Small intestine (tissue), 16 donors: ENCODE results near the gene TMEM260. TPM values are rescaled to one million over a fixed set of nuclear protein-coding genes. Genes with fewer than 3 reads are reported as not detected.

Experiments
- DNase-seq, 2 donors: peaks; one replicate each; pipeline versions ENCODE4 v3.0.0 to v3.0.0-alpha.2; 2013
- FAIRE-seq: peaks from 2 replicates; lab custom pipeline; 2012; peaks lifted over from hg19 to GRCh38; lab: Jason Lieb, UNC
- H3K27ac ChIP-seq, 3 donors: one replicate each; pipeline ENCODE4 v1.5.1; 2013; ENCODE audit warnings: low read length in 2 of 3, mild to moderate bottlenecking in 2 of 3, control low read depth in 1 of 3, inconsistent platforms in 1 of 3, low read depth in 1 of 3, moderate library complexity in 1 of 3
- H3K27me3 ChIP-seq, 3 donors: one replicate each; pipeline ENCODE4 v1.6.1; 2013; ENCODE audit warnings: low read length in 3 of 3, inconsistent platforms in 1 of 3; ENCODE audit not compliant: control insufficient read depth in 3 of 3, insufficient read depth in 3 of 3
- H3K36me3 ChIP-seq, 3 donors: one replicate each; pipeline ENCODE4 v1.6.1; 2013; ENCODE audit warnings: low read length in 3 of 3, inconsistent platforms in 1 of 3, low read depth in 1 of 3, mild to moderate bottlenecking in 1 of 3, moderate library complexity in 1 of 3; ENCODE audit not compliant: control insufficient read depth in 3 of 3, insufficient read depth in 2 of 3
- H3K4me1 ChIP-seq, 3 donors: one replicate each; pipeline ENCODE4 v1.6.1; 2013; ENCODE audit warnings: low read length in 2 of 3, inconsistent platforms in 1 of 3, low read depth in 1 of 3, mild to moderate bottlenecking in 1 of 3, moderate library complexity in 1 of 3; ENCODE audit not compliant: control insufficient read depth in 3 of 3, insufficient read depth in 2 of 3
- H3K4me3 ChIP-seq, 3 donors: one replicate each; pipeline ENCODE4 v1.5.1; 2013; ENCODE audit warnings: low read length in 3 of 3, control low read depth in 1 of 3, inconsistent platforms in 1 of 3, low read depth in 1 of 3, mild to moderate bottlenecking in 1 of 3, moderate library complexity in 1 of 3
- H3K9me3 ChIP-seq, 2 donors: one replicate each; pipeline ENCODE4 v1.6.1; 2013; ENCODE audit warnings: low read depth in 1 of 2, low read length in 1 of 2; ENCODE audit not compliant: control insufficient read depth in 2 of 2, insufficient read depth in 1 of 2
- WGBS, 3 donors: extraction: QIAGEN DNeasy Blood & Tissue Kit; methylation state at CpG; one replicate each; pipeline ENCODE4 v1.1.7; 2013; 5-methylcytosine and 5-hydroxymethylcytosine counted together
- long read RNA-seq, 10 donors: transcript quantifications; one replicate each; lab custom pipeline, GENCODE V29; 2026
- polyA plus RNA-seq, 4 donors: library from polyadenylated mRNA; stranded (reverse) in 3 of 4; unstranded in 1 of 4; fragments of 200-250 nt in 3 of 4; fragments of 120-200 nt in 1 of 4; gene quantifications; one replicate each; pipeline versions ENCODE4 v1.2.1 to v1.2.3, GENCODE V29; 2013
- donor health status: healthy with polysubstance abuse.
- donor health status: control.
- donor health status: control.
- donor health status: Bipolar disorder and iron deficiency.
- donor health status: healthy.

The TMEM260 gene
- polyA plus RNA-seq, result 10 to 100 TPM in 2 of 4 donors, 1 to 10 TPM in 2; 7.6 to 24.6 (median 9.0) TPM
- long read RNA-seq, donor 1, result 0 reads
- long read RNA-seq, donor 2, result 0 reads
- long read RNA-seq, donor 3, result 0 reads
- long read RNA-seq, donor 4, result 0 reads
- long read RNA-seq, donor 5, full-length matches to known transcripts, result 1 of 1 reads
- long read RNA-seq, donor 5, partial matches to known transcripts, result 0 of 1 reads
- long read RNA-seq, donor 5, other reads (novel, unspliced or antisense), result 0 of 1 reads
- long read RNA-seq, donor 6, partial matches to known transcripts, result 0 of 1 reads
- long read RNA-seq, donor 6, other reads (novel, unspliced or antisense), result 0 of 1 reads
- long read RNA-seq, donor 7, result 0 reads
- long read RNA-seq, donor 8, result 0 reads
- long read RNA-seq, donor 9, result 0 reads
- long read RNA-seq, donor 10, partial matches to known transcripts, result 0 of 1 reads
- long read RNA-seq, donor 10, other reads (novel, unspliced or antisense), result 0 of 1 reads

- H3K9me3 ChIP-seq, result no peaks in the 10 kb centered on the region
- H3K4me3 ChIP-seq, result peak within 1 kb of the TSS; percentile 83 to 98 (median 92)
- no peak for FAIRE-seq
- 0% methylated on average over 59 to 60 of the region's 60 CpGs for WGBS, 3 donors
- DNase-seq, result peak; percentile 88 to 97
- H3K36me3 ChIP-seq, result no peaks in the 10 kb centered on the region
- H3K27me3 ChIP-seq, result no peaks in the 10 kb centered on the region
- H3K27ac ChIP-seq, result peak within 1 kb of the TSS; percentile 76 to 89 (median 87)
- H3K4me1 ChIP-seq, result peaks cover 8 to 14% (median 12%) of the 10 kb centered on the region in 3 donors
Measured at GRCh38 chr14:56579345-56580220, at the start of gene TMEM260. TMEM260 (plus strand) TSS chr14:56579798; CDS start chr14:56579915, 117 bp downstream.

GRCh38 chr14:56532546-56532945 lies 47.1 kb upstream of the TMEM260 start:
- Histone ChIP-seq H3K4me1 (no peaks in the 10 kb centered on the region), H3K4me3 (no peak overlapping the region), H3K27me3 (peaks cover 0 to 5% (median 0%) of the 10 kb centered on the region in 3 donors), H3K27ac (no peak overlapping the region), H3K9me3 (no peaks in the 10 kb centered on the region), H3K36me3 (no peaks in the 10 kb centered on the region)
- DNase-seq (no peak), FAIRE-seq (no peak)
- 74 to 86% (median 83%) methylated on average over 7 of the region's 7 CpGs for WGBS, 3 donors

- Histone ChIP-seq H3K27ac (no peak overlapping the region), H3K36me3 (no peaks in the 10 kb centered on the region), H3K4me3 (no peak overlapping the region), H3K27me3 (peaks cover 0 to 5% (median 0%) of the 10 kb centered on the region in 3 donors), H3K9me3 (no peaks in the 10 kb centered on the region), H3K4me1 (no peaks in the 10 kb centered on the region)
- no peak for FAIRE-seq
- DNase-seq, result no peak
- WGBS, 3 donors, result 93 to 95% (median 93%) methylated on average over 10 of the region's 10 CpGs
Measured at GRCh38 chr14:56534656-56535055, 44.9 kb upstream of the TMEM260 start.

DNA sequence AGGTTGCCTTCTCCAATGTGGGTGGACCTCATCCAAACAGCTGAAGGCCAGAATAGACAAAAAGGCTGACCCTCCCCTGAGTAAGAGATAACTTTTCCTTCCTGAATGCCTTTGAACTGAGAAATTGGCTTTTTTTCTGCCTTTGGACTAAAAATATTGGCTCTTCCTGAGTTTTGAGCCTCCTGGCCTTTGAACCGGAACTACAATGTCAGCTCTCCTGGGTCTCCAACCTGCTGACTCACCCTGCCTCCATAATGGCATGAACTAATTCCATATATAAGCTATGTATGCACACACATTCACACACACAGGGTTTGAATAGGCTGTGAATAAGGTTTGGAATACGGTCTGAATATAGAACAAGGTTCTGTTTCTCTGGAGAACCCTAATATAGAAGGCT lies 39.7 kb upstream of the TMEM260 start:
- FAIRE-seq, result no peak
- 89 to 96% (median 94%) methylated on average over 2 of the region's 2 CpGs for WGBS, 3 donors
- H3K4me3 ChIP-seq, result no peak overlapping the region
- H3K27ac ChIP-seq, result no peak overlapping the region
- no peaks in the 10 kb centered on the region for H3K9me3 ChIP-seq
- no peaks in the 10 kb centered on the region for H3K4me1 ChIP-seq
- DNase-seq, result no peak
- no peaks in the 10 kb centered on the region for H3K36me3 ChIP-seq
- no peaks in the 10 kb centered on the region for H3K27me3 ChIP-seq

- H3K4me3 ChIP-seq, result no peak overlapping the region
- no peaks in the 10 kb centered on the region for H3K4me1 ChIP-seq
- no peak overlapping the region for H3K27ac ChIP-seq
- no peaks in the 10 kb centered on the region for H3K36me3 ChIP-seq
- H3K9me3 ChIP-seq, result no peaks in the 10 kb centered on the region
- FAIRE-seq (no peak), DNase-seq (no peak)
- no peaks in the 10 kb centered on the region for H3K27me3 ChIP-seq
Measured at GRCh38 chr14:56543436-56543835, 36.2 kb upstream of the TMEM260 start.

- no peak overlapping the region for H3K27ac ChIP-seq
- FAIRE-seq, result no peak
- no peaks in the 10 kb centered on the region for H3K4me1 ChIP-seq
- DNase-seq, result no peak
- H3K27me3 ChIP-seq, result peaks cover 0 to 3% (median 0%) of the 10 kb centered on the region in 3 donors
- no peak overlapping the region for H3K4me3 ChIP-seq
- H3K36me3 ChIP-seq, result no peaks in the 10 kb centered on the region
- 44 to 55% (median 45%) methylated on average over 2 of the region's 2 CpGs for WGBS, 3 donors
- no peaks in the 10 kb centered on the region for H3K9me3 ChIP-seq
Measured at GRCh38 chr14:56549721-56550120, 29.9 kb upstream of the TMEM260 start.

- Histone ChIP-seq H3K36me3 (no peaks in the 10 kb centered on the region), H3K27ac (no peak overlapping the region), H3K9me3 (no peaks in the 10 kb centered on the region), H3K4me1 (no peaks in the 10 kb centered on the region), H3K4me3 (no peak overlapping the region), H3K27me3 (peaks cover 0 to 3% (median 3%) of the 10 kb centered on the region in 3 donors)
- WGBS, 3 donors, result 41 to 44% (median 44%) methylated on average over 4 of the region's 4 CpGs
- FAIRE-seq (no peak), DNase-seq (no peak)
Measured at GRCh38 chr14:56552615-56553014, 27.0 kb upstream of the TMEM260 start.

- DNase-seq, result no peak
- H3K4me1 ChIP-seq, result no peaks in the 10 kb centered on the region
- no peak overlapping the region for H3K4me3 ChIP-seq
- H3K27me3 ChIP-seq, result peaks cover 0 to 3% (median 3%) of the 10 kb centered on the region in 3 donors
- H3K9me3 ChIP-seq, result no peaks in the 10 kb centered on the region
- no peak for FAIRE-seq
- 77 to 90% (median 89%) methylated on average over 6 of the region's 6 CpGs for WGBS, 3 donors
- no peaks in the 10 kb centered on the region for H3K36me3 ChIP-seq
- H3K27ac ChIP-seq, result no peak overlapping the region
Measured at GRCh38 chr14:56554301-56554700, 25.3 kb upstream of the TMEM260 start.
